Measurements from ENCODE around the gene SNX6.

SNX6 gene

DNA sequence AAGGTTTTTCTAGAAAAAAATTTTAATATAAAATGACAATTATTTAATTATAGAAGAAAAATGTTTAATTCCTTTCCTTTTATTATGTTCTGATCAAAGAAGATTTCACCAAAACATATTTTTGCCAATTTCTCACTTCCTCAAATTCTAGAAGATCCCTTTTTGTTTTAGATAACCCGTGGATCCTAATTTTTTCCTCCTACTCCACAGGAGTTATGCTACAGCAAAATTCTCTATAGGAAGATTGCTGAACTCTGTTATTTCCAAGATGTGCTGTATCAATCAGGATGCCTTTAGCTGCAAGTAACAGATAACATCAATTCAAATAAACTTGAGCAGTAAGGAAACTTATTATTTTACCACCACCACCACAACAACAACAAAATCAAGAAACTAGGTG lies 3.8 kb upstream of the SNX6 start:
- no peak for DNase-seq

DNA sequence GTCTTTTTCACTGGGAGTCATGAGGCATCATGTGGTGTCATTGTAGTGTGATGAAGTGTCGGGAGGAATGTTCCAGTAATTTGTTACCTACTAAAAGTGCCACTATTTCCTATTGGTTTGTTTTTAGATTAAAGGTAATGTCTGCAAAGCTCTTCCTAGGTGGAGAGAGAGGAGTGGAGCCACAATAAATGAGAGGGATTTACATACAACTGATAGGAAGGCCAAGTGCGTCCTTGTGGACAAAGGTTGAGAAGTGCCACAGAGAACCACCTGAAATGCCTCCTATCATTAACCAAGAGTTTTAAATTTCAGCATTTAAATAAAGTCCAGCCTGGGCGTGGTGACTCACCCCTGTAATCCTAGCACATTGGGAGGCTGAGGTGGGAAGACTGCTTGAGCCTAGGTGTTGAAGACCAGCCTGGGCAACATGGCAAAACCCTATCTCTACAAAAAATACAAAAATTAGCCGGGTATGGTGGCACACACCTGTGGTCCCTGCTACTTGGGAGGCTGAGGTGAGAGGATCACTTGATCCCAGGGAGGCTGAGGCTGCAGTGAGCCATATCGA lies 2.5 kb upstream of the SNX6 start:
- no peak for DNase-seq

DNA sequence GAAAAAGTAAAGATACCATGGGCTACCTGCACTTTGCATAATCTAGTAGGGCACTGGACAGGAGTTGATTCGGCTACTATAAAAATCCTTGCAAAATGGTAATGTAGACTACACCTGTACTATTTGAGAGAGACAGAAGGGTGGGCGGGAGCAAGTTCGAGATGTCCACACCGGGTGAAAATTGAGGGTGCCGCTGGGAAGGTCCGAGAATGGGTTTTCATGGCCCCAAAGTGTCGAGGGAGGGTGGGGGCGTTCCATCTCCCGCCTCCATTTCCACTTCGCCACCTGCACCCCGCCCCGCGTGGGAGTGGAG lies 648 bp downstream of the SNX6 start:
- DNase-seq, result no peak

DNA sequence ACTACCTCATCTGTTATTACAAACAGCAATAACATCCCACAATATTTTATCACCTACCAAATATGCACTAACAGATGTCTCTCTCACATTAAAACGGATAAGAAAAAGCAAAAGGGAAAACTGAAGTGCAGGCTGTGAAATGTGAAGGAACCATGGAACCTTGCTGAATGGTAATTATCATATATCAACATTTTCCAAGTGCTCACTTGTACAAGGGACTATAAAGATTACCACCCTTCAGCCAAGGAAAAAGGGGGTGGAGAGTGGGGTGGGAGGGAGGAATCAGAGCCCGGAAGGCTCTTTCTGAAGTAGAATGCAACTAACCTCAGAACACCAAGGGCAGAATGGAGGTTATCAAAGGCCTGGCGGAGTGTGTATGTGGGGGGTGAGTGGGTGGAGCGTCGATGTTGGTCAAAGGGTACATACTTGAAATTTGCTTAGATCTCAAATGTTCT lies 1.2 kb downstream of the SNX6 start:
- DNase-seq, result peak in 4 of 5 experiments; percentile 3 to 70 (median 6)

DNA sequence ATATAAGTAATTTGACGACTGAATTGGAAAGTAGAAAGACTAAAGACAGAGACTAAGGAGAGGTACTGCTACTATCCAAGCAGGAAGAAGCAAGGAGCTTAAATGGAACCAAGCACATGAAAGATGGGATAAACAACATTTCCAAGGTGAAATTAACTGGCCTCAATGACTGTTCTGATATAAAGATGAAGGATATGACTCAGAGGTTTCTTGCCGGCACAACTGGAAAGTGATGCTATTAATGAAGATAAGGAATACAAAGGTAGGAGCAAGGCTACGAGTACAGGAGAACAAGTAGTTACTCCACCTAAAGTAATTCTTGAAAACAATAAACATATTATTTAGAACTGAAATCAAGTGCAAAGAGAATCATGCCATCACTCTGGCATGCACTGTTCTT lies 6.4 kb downstream of the SNX6 start:
- no peak for DNase-seq

DNA sequence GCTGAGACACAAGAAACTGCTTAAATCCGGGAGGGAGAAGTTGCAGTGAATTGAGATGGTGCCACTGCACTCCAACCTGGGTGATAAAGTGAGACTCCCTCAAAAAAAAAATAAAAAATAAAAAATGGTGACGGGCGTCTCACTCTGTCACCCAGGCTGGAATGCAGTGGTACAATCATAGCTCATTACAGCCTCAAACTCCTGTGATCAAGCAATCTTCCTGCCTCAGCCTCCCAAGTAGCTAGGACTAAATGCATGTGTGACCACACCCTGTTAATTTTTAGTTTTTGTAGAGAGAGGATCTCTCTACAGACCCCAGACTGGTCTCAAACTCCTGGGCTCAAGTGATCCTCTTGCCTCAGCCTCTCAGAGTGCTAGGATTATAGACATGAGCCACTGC lies 9.1 kb downstream of the SNX6 start:
- DNase-seq, result no peak

DNA sequence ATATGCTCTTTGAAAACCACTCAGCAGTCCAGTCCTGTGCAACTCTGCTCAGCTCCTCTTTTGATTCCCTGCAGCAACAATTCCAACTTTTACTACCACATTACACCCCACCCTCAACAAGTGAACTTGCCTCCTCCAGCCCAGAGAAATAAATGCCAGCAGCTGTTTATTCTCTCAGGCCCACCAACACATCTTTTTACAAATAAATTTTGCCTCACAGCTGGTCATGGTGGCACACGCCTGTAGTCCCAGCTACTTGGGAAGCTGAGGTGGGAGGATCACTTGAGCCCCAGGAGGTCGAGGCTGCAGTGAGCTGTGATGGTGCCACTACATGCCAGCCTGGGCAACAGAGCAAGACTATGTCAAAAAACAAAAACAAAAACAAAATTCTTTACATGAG lies 9.8 kb downstream of the SNX6 start:
- no peak for DNase-seq

DNA sequence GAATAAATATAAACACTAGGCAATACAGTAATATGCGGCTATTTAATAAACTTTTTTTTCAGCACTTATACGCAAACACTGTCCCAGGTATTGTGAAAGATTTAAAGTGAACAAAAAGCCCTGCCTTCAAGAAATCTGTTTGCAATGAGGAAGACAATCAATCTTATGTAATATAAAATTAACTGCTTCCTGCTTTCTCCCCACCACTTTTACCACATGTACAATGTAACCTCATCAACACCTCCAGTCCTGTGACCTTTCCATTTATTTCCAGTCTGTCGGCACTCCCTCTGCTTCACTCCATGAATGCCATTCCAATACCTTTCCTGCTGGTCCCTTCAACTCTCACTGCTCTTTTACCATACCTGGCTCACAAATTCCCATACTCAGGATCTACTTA lies 10.5 kb downstream of the SNX6 start:
- DNase-seq, result no peak

DNA sequence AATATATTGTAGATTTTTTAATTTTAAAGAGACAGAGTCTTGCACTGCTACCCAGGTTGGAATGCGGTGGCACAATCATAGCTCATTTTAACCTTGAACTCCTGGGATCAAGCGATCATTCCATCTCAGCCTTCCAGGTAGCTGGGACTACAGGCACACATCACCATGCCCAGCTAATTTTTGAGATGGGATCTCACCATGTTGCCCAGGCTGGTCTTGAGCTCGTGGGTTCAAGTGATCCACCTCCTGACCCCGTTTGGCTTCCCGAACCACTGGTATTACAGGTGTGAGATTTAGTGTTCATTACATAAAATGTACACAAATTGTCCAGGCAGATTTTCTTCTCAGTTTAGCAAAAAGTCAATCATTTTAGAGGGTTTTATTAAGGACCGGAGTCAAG lies 13.6 kb downstream of the SNX6 start:
- DNase-seq, result no peak

DNA sequence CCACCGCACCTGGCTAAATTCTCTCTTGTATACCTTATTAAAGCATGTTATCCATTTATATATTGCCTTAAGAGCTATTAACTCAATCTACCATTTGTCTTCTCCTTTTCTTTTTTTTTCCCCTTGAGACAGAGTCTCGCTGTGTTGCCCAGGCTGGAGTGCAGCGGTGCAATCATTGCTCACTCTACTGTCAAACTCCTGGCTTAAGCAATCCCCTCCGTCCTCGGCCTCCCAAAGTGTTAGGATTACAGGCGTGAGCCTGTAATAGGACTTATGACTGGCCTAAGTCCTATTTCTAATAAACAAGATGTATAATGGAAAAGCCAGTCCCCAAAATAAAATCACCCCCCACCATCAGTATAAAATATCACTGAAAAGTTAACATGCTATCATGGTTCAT lies 14.4 kb downstream of the SNX6 start:
- DNase-seq, result no peak

DNA sequence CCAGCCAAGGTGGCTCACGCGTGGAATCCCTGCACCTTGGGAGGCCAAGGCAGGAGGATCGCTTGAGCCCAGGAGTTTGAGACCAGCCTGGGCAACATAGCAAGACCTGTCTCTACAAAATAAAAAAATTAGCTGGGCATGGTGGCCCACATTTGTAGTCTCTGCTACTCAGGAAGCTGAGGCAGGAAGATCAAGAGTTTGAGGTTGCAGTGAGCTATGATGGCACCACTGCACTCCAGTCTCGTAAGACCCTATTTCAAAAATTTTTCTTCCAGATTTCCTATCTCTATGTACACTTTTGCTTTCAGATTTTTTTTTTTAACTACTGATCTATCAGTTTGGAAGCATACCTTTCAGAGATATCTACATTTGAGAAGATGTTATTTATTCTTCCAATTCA lies 15.3 kb downstream of the SNX6 start:
- no peak for DNase-seq

DNA sequence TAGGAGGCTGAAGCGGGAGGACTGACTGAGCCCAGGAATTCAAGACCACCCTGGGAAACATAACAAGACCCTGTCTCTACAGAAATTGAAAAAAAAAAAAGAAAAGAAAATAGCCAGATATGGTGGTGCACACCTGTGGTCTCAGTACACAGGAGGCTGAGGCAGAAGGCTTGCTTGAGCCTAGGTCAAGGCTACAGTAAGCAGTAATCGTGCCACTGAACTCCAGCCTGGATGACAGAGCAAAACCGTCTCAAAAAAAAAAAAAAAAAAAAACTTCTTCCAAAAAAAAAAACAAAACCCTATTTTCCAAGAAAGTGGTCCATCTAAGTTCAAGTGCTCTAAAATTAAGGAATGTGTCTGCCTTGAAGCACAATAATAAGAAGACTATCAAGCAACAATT lies 19.8 kb downstream of the SNX6 start:
- DNase-seq, result no peak

DNA sequence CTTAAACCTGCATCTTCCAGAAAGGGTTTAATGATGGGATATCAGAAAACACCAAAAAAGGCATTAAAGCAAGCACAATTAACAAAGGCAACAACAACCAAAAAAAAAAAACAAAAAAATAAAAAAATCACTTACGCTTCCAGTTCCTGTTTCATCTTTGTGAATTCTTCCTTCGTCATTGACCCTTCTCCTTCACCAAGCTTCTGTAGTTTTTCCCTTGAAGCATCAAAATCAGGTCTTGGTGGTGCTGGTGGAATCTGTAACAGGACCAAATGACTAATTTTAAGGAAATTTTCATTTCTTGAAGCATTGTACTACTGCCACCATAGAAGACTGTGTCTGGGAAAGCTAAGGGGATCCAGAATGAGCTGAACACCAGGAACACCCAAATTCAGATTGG lies 24.5 kb downstream of the SNX6 start:
- no peak for DNase-seq

DNA sequence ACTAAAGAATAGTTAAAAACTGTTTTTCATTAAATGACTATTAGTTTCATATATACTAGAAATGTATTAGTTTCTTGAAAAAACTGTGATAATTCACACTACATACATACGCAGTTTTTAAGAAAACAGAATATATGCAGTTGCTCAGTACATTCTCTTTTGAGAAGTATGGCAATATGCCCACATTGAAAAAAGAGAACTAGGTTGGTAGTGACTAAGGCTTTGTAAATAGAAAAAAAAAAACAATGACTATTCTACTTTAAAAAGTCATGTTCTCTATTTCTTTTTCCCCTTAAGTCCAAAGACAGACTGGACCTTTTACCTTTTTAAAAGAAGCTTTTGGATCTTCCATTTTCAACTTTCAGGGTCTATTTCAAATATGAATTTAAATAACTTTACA lies 25.0 kb downstream of the SNX6 start:
- no peak for DNase-seq

DNA sequence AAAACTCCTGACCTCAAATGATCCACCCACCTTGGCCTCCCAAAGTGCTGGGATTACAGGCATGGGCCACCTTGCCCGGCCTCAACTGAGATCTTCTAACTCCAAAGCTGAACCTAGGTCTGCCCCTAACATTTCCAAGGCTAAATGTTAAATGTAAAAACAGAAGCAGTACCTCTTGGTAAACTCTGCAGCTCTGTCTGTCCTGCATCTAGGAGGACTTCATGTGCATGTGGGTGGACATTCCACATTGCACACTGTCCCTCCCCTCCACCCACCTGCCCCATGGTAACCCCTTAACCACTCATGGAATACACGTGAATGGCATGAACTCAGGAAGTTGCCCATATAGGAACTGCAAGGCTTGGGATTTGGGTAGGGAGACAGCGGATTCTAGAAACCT lies 33.1 kb downstream of the SNX6 start:
- no peak for DNase-seq

DNA sequence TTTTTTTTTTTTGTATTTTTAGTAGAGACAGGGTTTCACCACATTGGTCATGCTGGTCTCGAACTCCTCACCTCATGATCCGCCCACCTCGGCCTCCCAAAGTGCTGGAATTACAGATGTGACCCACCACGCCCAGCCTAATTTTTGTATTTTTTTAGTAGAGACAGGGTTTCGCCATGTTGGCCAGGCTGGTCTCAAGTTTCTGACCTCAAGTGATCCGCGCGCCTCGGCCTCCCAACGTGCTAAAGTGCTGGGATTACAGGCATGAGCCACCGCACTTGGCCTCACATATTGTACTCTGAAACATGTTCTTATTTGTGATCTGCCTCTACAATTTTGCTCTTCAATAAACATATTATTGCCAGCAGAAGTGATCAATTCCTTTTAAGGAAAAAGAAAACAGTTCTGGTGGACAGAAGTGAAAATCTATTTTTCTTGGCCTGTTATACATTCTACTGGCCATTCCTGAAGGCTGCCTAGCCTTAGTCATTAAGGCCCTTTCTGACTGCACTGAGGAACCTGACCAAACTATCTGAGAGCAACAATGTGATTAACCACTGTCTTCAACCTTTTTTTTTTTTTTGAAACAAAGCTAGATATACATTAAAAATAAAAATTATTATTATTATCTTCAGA lies 36.1 kb downstream of the SNX6 start:
- DNase-seq, result no peak

DNA sequence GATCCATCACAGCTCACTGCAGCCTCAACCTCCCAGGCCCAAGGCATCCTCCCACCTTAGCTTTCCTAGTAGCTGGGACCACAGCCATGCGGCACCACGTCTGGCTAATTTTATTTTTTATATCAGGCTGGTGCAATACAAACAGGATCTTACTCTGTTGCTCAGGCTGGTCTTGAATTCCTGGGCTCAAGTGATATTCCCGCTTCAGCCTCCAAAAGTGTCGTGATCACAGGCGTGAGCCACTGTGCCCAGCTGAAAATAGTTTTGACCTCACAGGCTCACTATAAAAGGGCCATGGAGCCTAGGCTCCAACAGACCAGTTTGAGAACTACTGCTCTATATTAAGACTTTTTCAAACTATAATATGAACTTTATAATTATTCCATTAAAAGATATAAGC lies 37.3 kb downstream of the SNX6 start:
- no peak for DNase-seq

DNA sequence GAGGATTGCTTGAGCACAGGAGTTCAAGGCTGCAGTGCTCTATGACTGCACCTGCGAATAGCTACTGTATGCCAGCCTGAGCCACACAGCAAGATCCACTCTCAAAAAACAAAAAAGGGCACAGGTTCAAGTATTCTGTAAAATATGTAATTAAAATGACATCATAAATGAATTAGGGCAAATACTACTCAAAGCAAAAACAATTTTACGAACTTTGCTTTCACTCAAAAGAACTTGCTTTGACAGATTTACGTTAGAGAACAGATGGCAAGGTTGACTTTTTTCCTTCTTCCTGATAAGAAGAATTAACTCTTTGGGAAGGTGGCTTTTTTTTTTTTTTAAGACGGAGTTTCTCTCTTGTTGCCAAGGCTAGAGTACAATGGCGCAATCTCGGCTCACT lies 46.4 kb downstream of the SNX6 start:
- DNase-seq, result no peak

DNA sequence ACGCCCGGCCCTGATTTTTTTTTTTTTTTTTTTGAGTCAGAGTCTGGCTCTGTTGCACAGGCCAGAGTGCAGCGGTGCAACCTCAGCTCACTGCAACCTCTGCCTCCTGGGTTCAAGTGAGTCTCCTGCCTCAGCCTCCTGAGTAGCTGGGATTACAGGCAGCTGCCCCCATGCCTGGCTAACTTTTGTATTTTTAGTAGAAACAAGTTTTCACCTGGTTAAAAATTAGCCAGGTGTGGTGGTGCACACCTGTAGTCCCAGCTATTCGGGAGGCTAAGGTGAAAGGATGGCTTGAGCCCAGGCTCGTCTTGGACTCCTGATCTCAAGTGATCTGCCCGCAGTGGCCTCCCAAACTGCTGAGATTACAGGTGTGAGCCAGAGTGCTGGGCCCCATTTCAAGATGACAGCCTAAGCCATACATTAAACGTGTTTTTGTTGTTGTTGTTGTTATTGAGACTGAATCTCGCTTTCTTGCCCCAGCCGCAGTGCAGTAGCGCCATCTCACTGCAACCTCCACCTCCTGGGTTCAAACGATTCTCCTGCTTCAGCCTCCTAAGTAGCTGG lies 47.7 kb downstream of the SNX6 start:
- DNase-seq, result no peak

DNA sequence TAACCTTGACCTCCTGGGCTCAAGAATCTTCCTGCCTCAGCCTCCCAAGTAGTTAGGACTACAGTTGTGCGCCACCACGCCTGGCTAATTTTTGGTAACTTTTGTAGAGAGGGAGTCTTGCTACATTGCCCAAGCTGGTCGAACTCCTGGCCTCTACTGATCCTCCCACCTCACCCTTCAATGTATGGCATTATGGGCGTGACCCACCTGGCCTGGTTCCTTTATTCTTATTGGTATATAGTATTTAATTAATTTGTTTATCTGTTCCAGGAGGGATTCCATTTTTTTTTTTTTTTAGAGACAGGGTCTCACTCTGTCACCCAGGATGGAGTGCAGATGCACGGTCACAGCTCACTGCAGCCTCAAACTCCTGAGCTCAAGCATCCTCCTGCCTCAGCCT lies 49.6 kb downstream of the SNX6 start:
- no peak for DNase-seq

DNA sequence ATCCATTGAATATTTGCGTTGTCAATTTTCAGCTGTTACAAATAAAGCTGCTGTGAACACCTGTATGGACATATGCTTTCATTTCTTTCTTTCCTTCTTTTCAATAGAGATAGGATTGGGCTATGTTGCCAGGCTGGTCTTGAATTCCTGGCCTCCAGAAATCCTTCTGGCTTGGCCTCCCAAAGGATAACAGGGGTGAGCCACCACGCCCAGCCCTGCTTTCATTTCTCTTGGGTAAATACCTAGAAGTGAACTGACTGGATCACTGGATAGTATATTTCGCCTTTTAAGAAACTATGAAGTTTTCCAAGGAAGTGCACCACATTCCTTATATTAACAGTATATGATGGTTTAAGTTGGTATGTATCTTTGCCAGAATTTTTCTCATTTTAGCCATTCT lies 58.2 kb downstream of the SNX6 start:
- no peak for DNase-seq

DNA sequence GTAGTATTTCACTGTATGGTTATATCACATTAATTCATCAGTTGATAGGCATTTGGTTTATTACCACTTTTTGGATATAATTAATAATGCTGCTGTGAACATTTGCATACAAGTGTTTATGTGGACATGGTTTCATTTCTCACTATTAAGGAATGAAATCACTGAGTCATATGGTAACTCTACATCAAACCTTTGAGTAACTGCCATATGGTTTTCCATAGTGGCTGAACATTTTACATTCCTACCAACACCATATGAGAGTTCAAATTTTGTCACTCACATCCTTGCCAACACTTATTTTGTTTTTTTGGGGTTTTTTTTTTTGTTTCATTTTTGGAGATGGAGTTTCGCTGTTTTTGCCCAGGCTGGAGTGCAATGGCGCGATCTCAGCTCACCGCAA lies 60.2 kb downstream of the SNX6 start:
- no peak for DNase-seq

DNA sequence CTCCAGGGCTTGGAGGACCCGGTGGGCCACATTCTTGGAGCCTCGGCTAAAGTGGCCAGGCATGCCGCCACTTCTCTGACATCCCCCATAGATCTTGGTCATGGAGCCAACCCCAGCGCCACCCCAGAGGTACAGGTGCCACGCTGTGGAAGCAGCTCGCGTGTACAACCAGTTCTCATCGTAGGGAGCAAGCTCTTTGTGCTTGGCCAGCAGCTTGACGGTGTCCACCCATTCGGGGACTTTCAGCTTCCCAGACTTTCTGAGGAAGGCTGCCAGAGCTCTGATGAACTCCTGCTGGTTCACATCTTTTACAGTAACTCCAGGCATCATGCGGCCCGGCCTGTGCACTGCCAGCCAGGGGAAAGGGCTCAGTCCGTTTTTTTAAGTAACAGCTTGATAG lies 61.1 kb downstream of the SNX6 start:
- DNase-seq, result no peak

DNA sequence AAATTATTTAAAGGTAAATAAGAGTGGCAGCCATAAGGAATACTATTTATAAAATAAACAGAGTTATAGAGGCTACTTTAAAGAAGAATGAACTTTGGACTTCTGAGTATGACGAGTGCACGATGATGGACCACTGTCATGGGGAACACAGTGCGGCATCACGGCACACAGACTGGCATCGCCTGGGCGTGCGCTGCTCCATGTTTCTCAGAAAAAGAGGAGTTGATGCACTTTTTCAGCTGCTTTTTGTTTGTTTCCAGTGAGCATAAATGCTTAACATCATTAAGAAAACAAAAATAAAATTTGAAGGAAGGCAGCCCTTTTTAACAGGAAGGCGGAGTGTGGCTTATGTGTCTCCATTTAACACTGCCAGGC lies 67.2 kb downstream of the SNX6 start:
- DNase-seq, result no peak
